Glutamatergic neuron (in vitro differentiated cells): Measurements from ENCODE around the gene THPO. TPM values are rescaled to one million over a fixed set of nuclear protein-coding genes. Genes with fewer than 3 reads are reported as not detected.

Source experiments
- DNase-seq: peaks from one replicate; pipeline ENCODE4 v3.0.0; 2022
- H3K27ac Mint-ChIP-seq: one replicate; pipeline ENCODE4 v1.8.0; 2020; ENCODE audit warnings: mild to moderate bottlenecking, mixed read lengths, inconsistent platforms; ENCODE audit not compliant: unreplicated experiment
- H3K27me3 Mint-ChIP-seq: one replicate; pipeline ENCODE4 v1.8.0; 2020; ENCODE audit warnings: mild to moderate bottlenecking, moderate library complexity, mixed read lengths, inconsistent platforms; ENCODE audit not compliant: unreplicated experiment
- H3K36me3 Mint-ChIP-seq: one replicate; pipeline ENCODE4 v1.8.0; 2020; ENCODE audit warnings: mild to moderate bottlenecking, mixed read lengths, inconsistent platforms; ENCODE audit not compliant: unreplicated experiment
- H3K4me1 Mint-ChIP-seq: one replicate; pipeline ENCODE4 v1.8.0; 2020; ENCODE audit warnings: mild to moderate bottlenecking, low read depth, mixed read lengths, inconsistent platforms; ENCODE audit not compliant: unreplicated experiment
- H3K4me3 Mint-ChIP-seq: one replicate; pipeline ENCODE4 v1.8.0; 2020; ENCODE audit warnings: mild to moderate bottlenecking, mixed read lengths, inconsistent platforms; ENCODE audit not compliant: unreplicated experiment
- H3K9me3 Mint-ChIP-seq: one replicate; pipeline ENCODE4 v1.8.0; 2020; ENCODE audit warnings: mild to moderate bottlenecking, moderate library complexity, mixed read lengths, inconsistent platforms; ENCODE audit not compliant: unreplicated experiment
- CTCF ChIP-seq: fragments of 200-600 bp; sonication (generic); IDR thresholded peaks from one replicate; pipeline ENCODE4 v1.5.0; 2021; ENCODE audit not compliant: partially characterized antibody, unreplicated experiment
- total RNA-seq: library from RNA; stranded (reverse); fragmentation: NEBNext Ultra II Directional; extraction: Animal tissue kit (Norgen Biotek cat#: 25700); gene quantifications from one replicate; pipeline ENCODE4 v1.2.1, GENCODE V29; 2021; ENCODE audit not compliant: unreplicated experiment

Gene THPO
- total RNA-seq, 1 donor from 2014 or later = 1.6 TPM

DNA sequence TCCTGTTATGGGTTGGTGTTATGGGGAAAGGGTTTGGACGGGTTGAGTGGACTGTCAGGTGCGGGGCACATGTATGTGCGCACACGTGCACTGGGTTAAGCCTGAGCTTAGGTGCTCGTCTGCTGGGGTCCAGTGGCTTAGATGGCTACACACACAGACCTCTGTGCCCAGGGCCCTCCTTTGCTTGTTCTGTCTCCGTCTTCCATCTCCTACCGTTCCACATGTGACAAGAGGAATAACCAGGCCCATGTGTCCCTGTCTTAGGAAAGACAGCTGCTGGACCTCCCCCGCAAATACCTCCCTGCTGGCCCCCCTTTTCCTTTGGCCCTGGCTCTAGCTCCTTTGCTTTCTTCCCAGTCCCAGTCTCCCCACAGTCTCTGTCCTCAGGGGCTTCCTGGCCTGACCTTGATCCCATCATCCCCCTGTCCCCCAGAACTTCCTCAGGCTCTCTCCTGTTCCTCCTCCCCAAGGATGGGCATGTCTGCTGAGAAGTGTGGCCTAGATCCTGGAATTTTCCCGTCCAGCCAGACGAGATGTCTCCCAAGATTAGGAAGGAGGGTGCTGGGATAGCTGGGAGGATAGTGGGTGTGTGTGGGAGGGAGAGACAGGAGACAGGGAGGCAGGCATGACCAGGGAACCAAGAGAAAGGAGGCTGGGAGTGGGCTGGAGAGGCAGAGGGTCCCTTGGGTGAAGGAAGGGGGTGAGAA lies 797 bp upstream of the THPO start:
- no peak for TF ChIP-seq CTCF
- DNase-seq = no peak
- peaks cover 11% of the 10 kb centered on the region for H3K9me3 Mint-ChIP-seq
- H3K4me1 Mint-ChIP-seq = peaks cover 19% of the 10 kb centered on the region
- H3K27me3 Mint-ChIP-seq = peaks cover 13% of the 10 kb centered on the region
- no peaks in the 10 kb centered on the region for H3K36me3 Mint-ChIP-seq
- peak overlapping the region; percentile 57 for H3K27ac Mint-ChIP-seq
- H3K4me3 Mint-ChIP-seq = peak overlapping the region; percentile 84

DNA sequence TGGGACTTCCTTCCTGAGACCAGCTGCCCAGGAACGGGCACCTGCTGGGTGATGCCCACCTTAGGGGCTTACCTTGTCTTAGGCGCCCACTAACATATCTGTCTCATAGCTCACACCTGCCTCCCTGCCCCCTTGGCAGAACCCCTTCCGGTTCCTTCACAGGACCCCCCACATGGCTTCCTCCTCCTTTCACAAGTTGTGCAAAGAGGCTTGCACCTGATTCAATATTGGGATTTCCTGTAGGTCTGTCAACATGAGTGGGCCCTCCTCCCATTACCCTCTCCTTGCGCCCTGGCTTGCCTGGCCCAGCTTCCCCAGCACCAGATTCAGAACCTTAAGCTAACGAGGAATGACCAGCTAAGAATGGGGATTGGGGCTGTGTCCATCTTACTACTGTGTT lies 633 bp downstream of the THPO start:
- DNase-seq = no peak
- Mint-ChIP-seq H3K9me3 (peaks cover 11% of the 10 kb centered on the region), H3K4me1 (peaks cover 21% of the 10 kb centered on the region), H3K27me3 (peaks cover 13% of the 10 kb centered on the region), H3K4me3 (peak overlapping the region; percentile 84), H3K36me3 (no peaks in the 10 kb centered on the region), H3K27ac (peak overlapping the region; percentile 68)
- TF ChIP-seq CTCF = no peak

DNA sequence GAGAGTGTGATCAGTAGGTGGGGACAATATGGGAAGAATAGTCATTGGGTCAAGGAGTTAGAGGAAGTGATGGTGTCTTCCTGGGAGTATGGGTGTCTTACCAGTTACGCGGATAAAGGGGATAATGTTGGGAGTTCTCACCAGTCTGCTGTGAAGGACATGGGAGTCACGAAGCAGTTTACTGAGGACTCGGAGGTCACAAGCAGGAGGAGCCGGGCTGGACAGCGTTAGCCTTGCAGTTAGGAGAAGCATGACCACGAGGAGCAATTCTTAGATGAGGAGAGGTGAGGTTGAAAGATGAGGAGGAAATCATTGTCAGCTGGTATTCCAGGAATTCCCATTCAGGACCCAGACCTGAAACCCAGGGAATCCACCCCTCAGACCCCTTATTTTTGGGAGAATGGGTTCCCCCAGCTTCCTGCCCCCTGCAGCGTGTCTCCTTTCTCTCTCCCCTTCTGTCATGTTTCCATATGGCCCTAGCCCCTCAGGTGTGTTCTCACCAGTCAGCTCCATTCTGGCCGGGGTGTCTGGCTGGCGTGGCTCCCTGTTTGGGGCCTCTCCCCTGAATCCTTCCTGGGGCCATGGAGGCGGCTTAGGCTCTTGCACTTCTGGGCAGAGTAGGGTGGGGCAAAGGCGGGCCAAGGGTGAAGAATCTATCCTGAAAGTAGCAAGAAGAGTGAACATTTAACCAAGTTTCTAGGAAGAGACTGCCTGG lies 2.1 kb downstream of the THPO start:
- Mint-ChIP-seq H3K27ac (no peak overlapping the region), H3K27me3 (peaks cover 13% of the 10 kb centered on the region), H3K4me3 (no peak overlapping the region), H3K36me3 (no peaks in the 10 kb centered on the region), H3K4me1 (peaks cover 28% of the 10 kb centered on the region), H3K9me3 (peaks cover 11% of the 10 kb centered on the region)
- TF ChIP-seq CTCF = no peak
- no peak for DNase-seq

GRCh38 chr3:184373422-184373821 lies 4.6 kb downstream of the THPO start:
- Mint-ChIP-seq H3K36me3 (no peaks in the 10 kb centered on the region), H3K4me1 (peaks cover 18% of the 10 kb centered on the region), H3K4me3 (no peak overlapping the region), H3K9me3 (peaks cover 5% of the 10 kb centered on the region), H3K27me3 (peaks cover 5% of the 10 kb centered on the region), H3K27ac (no peak overlapping the region)
- no peak for TF ChIP-seq CTCF
- DNase-seq = no peak

DNA sequence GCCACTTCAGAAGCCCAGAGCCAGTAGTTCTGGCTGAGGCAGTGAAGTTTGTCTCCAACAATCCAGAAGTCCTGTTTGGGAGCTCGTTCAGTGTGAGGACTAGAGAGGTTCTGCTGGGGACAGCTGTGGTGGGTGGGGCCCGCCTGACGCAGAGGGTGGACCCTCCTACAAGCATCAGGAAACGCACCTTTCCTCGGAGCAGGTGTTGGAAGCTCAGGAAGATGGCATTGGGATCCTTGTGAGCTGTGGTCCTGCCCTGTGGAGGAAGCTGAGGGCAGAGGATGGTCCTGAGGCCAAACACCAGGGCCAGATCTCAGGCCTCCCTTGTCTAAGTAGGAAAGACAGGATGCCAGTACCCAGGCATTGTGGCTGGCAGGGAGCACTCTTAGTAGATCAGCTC lies 5.1 kb downstream of the THPO start:
- Mint-ChIP-seq H3K27ac (no peak overlapping the region), H3K27me3 (peaks cover 5% of the 10 kb centered on the region), H3K9me3 (peaks cover 3% of the 10 kb centered on the region), H3K36me3 (no peaks in the 10 kb centered on the region), H3K4me1 (peaks cover 14% of the 10 kb centered on the region), H3K4me3 (no peak overlapping the region)
- TF ChIP-seq CTCF = no peak
- DNase-seq = no peak
